Endothelial cell of umbilical vein (primary cell): ENCODE data around the gene FGFRL1. TPM values are rescaled to one million over a fixed set of nuclear protein-coding genes. Genes with fewer than 3 reads are reported as not detected.

Source experiments
- BruUV-seq: library from RNA; stranded (reverse); fragments of 400-500 nt; replicated peaks from 2 replicates; lab custom pipeline; 2021; lab: Mats Ljungman, UMichigan
- CTCF ChIA-PET: fragments of 300-600, 350-600 bp; sonication (Branson Sonifier 250); formaldehyde crosslinking; loops from one replicate; lab custom pipeline; 2021; ENCODE audit warnings: antibody characterized with exemption, inconsistent platforms; lab: Charles Lee
- POLR2A ChIA-PET: fragments of 300-600, 350-600 bp; sonication (Branson Sonifier 250); formaldehyde crosslinking; loops from one replicate; lab custom pipeline; 2021; ENCODE audit warnings: antibody characterized with exemption, inconsistent platforms; lab: Charles Lee
- DNase-seq: peaks from one replicate; pipeline ENCODE4 v3.0.0-alpha.2; 2011; ENCODE audit warnings: low read depth, low spot score
- FAIRE-seq: peaks from 2 replicates; lab custom pipeline; 2011; peaks lifted over from hg19 to GRCh38; lab: Jason Lieb, UNC
- H2AFZ ChIP-seq: 2 replicates; pipeline ENCODE4 v1.6.0; 2012; ENCODE audit warnings: low read depth, low read length, control low read depth, inconsistent platforms
- H3K27ac ChIP-seq: 2 replicates; pipeline ENCODE4 v1.5.1; 2011; ENCODE audit warnings: low read depth, mild to moderate bottlenecking, control low read depth, low read length, moderate library complexity; ENCODE audit not compliant: insufficient read depth
- H3K27me3 ChIP-seq, 2 experiments: 2 replicates each; pipeline versions ENCODE4 v1.6.0 to v1.6.1; 2011; ENCODE audit warnings: low read length in 2 of 2, mixed read lengths in 1 of 2; ENCODE audit not compliant: control insufficient read depth in 2 of 2, insufficient read depth in 2 of 2
- H3K36me3 ChIP-seq, 2 experiments: 2 replicates in 1 of 2; 3 replicates in 1 of 2; pipeline ENCODE4 v1.5.1; 2011; ENCODE audit warnings: low read length in 2 of 2, mild to moderate bottlenecking in 1 of 2, moderate library complexity in 1 of 2; ENCODE audit not compliant: control insufficient read depth in 2 of 2, insufficient read depth in 2 of 2; ENCODE audit errors: extremely low read depth in 1 of 2
- H3K4me1 ChIP-seq: 3 replicates; pipeline ENCODE4 v1.5.1; 2011; ENCODE audit warnings: mild to moderate bottlenecking, low read length; ENCODE audit not compliant: control insufficient read depth, insufficient read depth; ENCODE audit errors: extremely low read depth
- H3K4me2 ChIP-seq: 2 replicates; pipeline ENCODE4 v1.6.1; 2011; ENCODE audit warnings: low read length, control low read depth, mixed read lengths; ENCODE audit not compliant: insufficient read depth
- H3K4me3 ChIP-seq, 3 experiments: fragments of 200-600 bp in 1 of 3; sonication (generic), shearing (Covaris generic) in 1 of 3; replicated peaks in 1 of 3; 2 replicates each; pipeline ENCODE4 v1.5.1; 2011 to 2016; ENCODE audit warnings: control low read depth in 3 of 3, low read length in 3 of 3, mild to moderate bottlenecking in 2 of 3, inconsistent platforms in 1 of 3, low read depth in 1 of 3, moderate library complexity in 1 of 3; ENCODE audit not compliant: insufficient read depth in 1 of 3
- H3K79me2 ChIP-seq: 2 replicates; pipeline ENCODE4 v1.6.0; 2012; ENCODE audit warnings: low read length, inconsistent platforms; ENCODE audit not compliant: control insufficient read depth, insufficient read depth
- H3K9ac ChIP-seq: replicated peaks from 2 replicates; pipeline ENCODE3; 2011; ENCODE audit warnings: low read length, control low read depth; ENCODE audit not compliant: insufficient read depth; ENCODE audit errors: extremely low read depth
- H3K9me1 ChIP-seq: replicated peaks from 3 replicates; pipeline ENCODE4 v1.6.0; 2011; ENCODE audit warnings: mild to moderate bottlenecking, low read length; ENCODE audit not compliant: control insufficient read depth, insufficient read depth; ENCODE audit errors: extremely low read depth
- H3K9me3 ChIP-seq: replicated peaks from 2 replicates; pipeline ENCODE4 v1.5.1; 2012; ENCODE audit warnings: low read length, inconsistent platforms; ENCODE audit not compliant: control insufficient read depth, insufficient read depth
- H4K20me1 ChIP-seq: replicated peaks from 2 replicates; pipeline ENCODE3; 2011; ENCODE audit warnings: mild to moderate bottlenecking, low read length; ENCODE audit not compliant: control insufficient read depth, insufficient read depth; ENCODE audit errors: extremely low read depth
- CTCF ChIP-seq, 2 donors: IDR thresholded peaks; 1 replicate in 1 of 2; 2 replicates in 1 of 2; pipeline ENCODE4 v1.5.1; 2011; ENCODE audit warnings: low read length in 2 of 2, mild to moderate bottlenecking in 2 of 2, moderate library complexity in 2 of 2, control low read depth in 1 of 2, inconsistent platforms in 1 of 2, low read depth in 1 of 2; ENCODE audit not compliant: insufficient read depth in 1 of 2; ENCODE audit errors: extremely low read depth in 1 of 2
- EZH2 ChIP-seq: IDR thresholded peaks from 2 replicates; pipeline ENCODE4 v1.6.1; 2012; ENCODE audit warnings: borderline replicate concordance, low read depth, mild to moderate bottlenecking, moderate library complexity, low read length, inconsistent platforms; ENCODE audit not compliant: severe bottlenecking
- FOS ChIP-seq: IDR thresholded peaks from 2 replicates; pipeline ENCODE4 v1.6.1; 2011; ENCODE audit warnings: mild to moderate bottlenecking, low read length, moderate library complexity, borderline replicate concordance; ENCODE audit not compliant: insufficient read depth
- GATA2 ChIP-seq: IDR thresholded peaks from 2 replicates; pipeline ENCODE4 v1.7.0; 2011; ENCODE audit warnings: low read depth, mild to moderate bottlenecking, moderate library complexity, mixed read lengths, low read length; ENCODE audit not compliant: insufficient read length, insufficient read depth
- JUN ChIP-seq: IDR thresholded peaks from 2 replicates; pipeline ENCODE4 v1.6.1; 2011; ENCODE audit warnings: borderline replicate concordance, low read depth; ENCODE audit not compliant: insufficient read length, insufficient read depth
- MYC ChIP-seq: IDR thresholded peaks from one replicate; pipeline ENCODE4 v1.6.1; 2011; ENCODE audit warnings: mild to moderate bottlenecking, low read depth, low read length
- POLR2A ChIP-seq: IDR thresholded peaks from 2 replicates; pipeline ENCODE4 v1.6.1; 2012; ENCODE audit warnings: low read depth, mild to moderate bottlenecking, control low read depth, low read length
- POLR2AphosphoS5 ChIP-seq: IDR thresholded peaks from 2 replicates; pipeline ENCODE4 v1.6.1; 2012; ENCODE audit warnings: low read depth, mild to moderate bottlenecking, control low read depth, low read length, moderate library complexity; ENCODE audit not compliant: insufficient read depth
- dilution Hi-C: fragments of 300-500 bp; cut with MboI; formaldehyde crosslinking; loops from one replicate; pipeline ENCODE4 v1.15.0; 2019; ENCODE audit warnings: low sequenced_read_pairs; ENCODE audit not compliant: extremely low pct_ligation_motif_present
- intact Hi-C: fragments of 100-400 bp; cut with micrococcal nuclease; formaldehyde crosslinking; loops from one replicate; pipeline ENCODE4 v1.10.0; 2022
- polyA plus RNA-seq, 4 experiments: library from polyadenylated mRNA; depleted of rRNA in 3 of 4; stranded (reverse) in 3 of 4; unstranded in 1 of 4; fragments of >200 nt; gene quantifications; 2 replicates each; pipeline versions ENCODE4 v1.2.1 to v1.2.3, GENCODE V29; 2011 to 2012; ENCODE audit warnings: missing spikeins in 1 of 4
- total RNA-seq: library from RNA; stranded (reverse); gene quantifications from 2 replicates; pipeline ENCODE4 v1.2.3, GENCODE V29; 2021
- TF ChIP-seq, protein P1 (sequence below): IDR thresholded peaks from 2 replicates; pipeline ENCODE4 v1.6.1; 2011; ENCODE audit not compliant: insufficient read depth, insufficient read length

Gene FGFRL1
- total and polyA plus RNA-seq, 2 donors (not counting 3 experiments of a cell fraction or from before 2014, with no cell fraction given) = 33.3 to 74.6 TPM

DNA sequence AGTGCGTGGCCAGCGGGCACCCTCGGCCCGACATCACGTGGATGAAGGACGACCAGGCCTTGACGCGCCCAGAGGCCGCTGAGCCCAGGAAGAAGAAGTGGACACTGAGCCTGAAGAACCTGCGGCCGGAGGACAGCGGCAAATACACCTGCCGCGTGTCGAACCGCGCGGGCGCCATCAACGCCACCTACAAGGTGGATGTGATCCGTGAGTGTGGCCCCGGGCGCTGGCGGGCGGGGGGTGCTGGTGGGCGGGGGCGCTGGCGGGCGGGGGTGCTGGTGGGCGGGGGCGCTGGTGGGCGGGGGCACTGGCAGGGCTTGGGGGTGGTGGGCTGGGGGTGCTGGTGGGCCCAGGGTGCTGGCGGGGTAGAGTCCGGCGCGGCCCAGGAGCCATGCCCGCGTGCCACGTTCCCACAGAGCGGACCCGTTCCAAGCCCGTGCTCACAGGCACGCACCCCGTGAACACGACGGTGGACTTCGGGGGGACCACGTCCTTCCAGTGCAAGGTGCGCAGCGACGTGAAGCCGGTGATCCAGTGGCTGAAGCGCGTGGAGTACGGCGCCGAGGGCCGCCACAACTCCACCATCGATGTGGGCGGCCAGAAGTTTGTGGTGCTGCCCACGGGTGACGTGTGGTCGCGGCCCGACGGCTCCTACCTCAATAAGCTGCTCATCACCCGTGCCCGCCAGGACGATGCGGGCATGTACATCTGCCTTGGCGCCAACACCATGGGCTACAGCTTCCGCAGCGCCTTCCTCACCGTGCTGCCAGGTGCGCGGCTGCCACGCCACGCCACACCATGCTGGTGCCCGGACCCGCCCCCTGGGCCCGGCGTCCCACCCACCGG lies 12.7 kb downstream of the FGFRL1 start:
- FAIRE-seq (no peak), DNase-seq (no peak)
- Histone ChIP-seq H2AFZ (no peak overlapping the region), H3K9ac (no peak overlapping the region), H3K27ac (no peak overlapping the region), H3K27me3 (no peaks in the 10 kb centered on the region), H3K79me2 (no peaks in the 10 kb centered on the region), H4K20me1 (no peaks in the 10 kb centered on the region), H3K4me3 (no peak overlapping the region), H3K4me1 (no peaks in the 10 kb centered on the region), H3K36me3 (peaks cover 0 to 15% of the 10 kb centered on the region in 2 experiments), H3K9me3 (no peaks in the 10 kb centered on the region), H3K4me2 (no peak overlapping the region), H3K9me1 (no peaks in the 10 kb centered on the region)
- BruUV-seq = no TSS peak
- ChIA-PET CTCF (interaction anchor here (0.6 kb wide), 1 partner anchor 70 kb away, joined by 3 read pairs; no protein-coding TSS in a partner anchor), POLR2A (no interaction called here)
- intact Hi-C loops = no loop called here
- no peak for TF ChIP-seq EZH2
- no peak for TF ChIP-seq JUN
- dilution Hi-C loops = no loop called here

DNA sequence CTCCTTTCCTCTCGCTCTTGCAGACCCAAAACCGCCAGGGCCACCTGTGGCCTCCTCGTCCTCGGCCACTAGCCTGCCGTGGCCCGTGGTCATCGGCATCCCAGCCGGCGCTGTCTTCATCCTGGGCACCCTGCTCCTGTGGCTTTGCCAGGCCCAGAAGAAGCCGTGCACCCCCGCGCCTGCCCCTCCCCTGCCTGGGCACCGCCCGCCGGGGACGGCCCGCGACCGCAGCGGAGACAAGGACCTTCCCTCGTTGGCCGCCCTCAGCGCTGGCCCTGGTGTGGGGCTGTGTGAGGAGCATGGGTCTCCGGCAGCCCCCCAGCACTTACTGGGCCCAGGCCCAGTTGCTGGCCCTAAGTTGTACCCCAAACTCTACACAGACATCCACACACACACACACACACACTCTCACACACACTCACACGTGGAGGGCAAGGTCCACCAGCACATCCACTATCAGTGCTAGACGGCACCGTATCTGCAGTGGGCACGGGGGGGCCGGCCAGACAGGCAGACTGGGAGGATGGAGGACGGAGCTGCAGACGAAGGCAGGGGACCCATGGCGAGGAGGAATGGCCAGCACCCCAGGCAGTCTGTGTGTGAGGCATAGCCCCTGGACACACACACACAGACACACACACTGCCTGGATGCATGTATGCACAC lies 13.6 kb downstream of the FGFRL1 start:
- FAIRE-seq = no peak
- H3K36me3 ChIP-seq = peaks cover 0 to 15% of the 10 kb centered on the region in 2 experiments
- intact Hi-C loops (no loop called here), dilution Hi-C loops (no loop called here)
- H3K79me2 ChIP-seq = no peaks in the 10 kb centered on the region
- no TSS peak for BruUV-seq
- H3K4me1 ChIP-seq = no peaks in the 10 kb centered on the region
- ChIA-PET CTCF (no interaction called here), POLR2A (no interaction called here)
- no peak overlapping the region for H3K9ac ChIP-seq
- H3K9me1 ChIP-seq = no peaks in the 10 kb centered on the region
- H3K4me3 ChIP-seq = no peak overlapping the region
- TF ChIP-seq POLR2A (no peak), JUN (no peak), FOS (no peak), POLR2AphosphoS5 (no peak), EZH2 (no peak), CTCF (IDR thresholded peaks at IDR 0.05; ENCODE audit: extremely low read depth in 1 of 2, insufficient read depth in 1 of 2, low read depth in 1 of 2, low read length in 2 of 2) (no peak), GATA2 (no peak), MYC (no peak)
- TF ChIP-seq, protein P1, sequence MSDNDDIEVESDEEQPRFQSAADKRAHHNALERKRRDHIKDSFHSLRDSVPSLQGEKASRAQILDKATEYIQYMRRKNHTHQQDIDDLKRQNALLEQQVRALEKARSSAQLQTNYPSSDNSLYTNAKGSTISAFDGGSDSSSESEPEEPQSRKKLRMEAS = no peak
- no peak overlapping the region for H3K4me2 ChIP-seq
- no peak overlapping the region for H2AFZ ChIP-seq
- H3K9me3 ChIP-seq = no peaks in the 10 kb centered on the region
- no peaks in the 10 kb centered on the region for H4K20me1 ChIP-seq
- no peak for DNase-seq
- H3K27ac ChIP-seq = no peak overlapping the region
- H3K27me3 ChIP-seq = no peaks in the 10 kb centered on the region
